Transverse colon (tissue), 4 donors: Measurements from ENCODE around the gene SF1. TPM values are rescaled to one million over a fixed set of nuclear protein-coding genes. Genes with fewer than 3 reads are reported as not detected.

Source experiments
- DNase-seq: peaks from one replicate; pipeline ENCODE4 v3.0.0-alpha.2; 2019
- H3K27ac ChIP-seq, 4 donors: fragments of 200-600 bp; sonication (generic); 2 replicates each; pipeline ENCODE4 v1.5.1; 2016 to 2018; ENCODE audit warnings: inconsistent platforms in 4 of 4
- H3K27me3 ChIP-seq: fragments of 200-600 bp; sonication (generic); 2 replicates; pipeline ENCODE4 v1.5.1; 2017; ENCODE audit warnings: inconsistent platforms
- H3K36me3 ChIP-seq, 4 donors: fragments of 200-600 bp; sonication (generic); 2 replicates each; pipeline ENCODE4 v1.5.1; 2017 to 2019; ENCODE audit warnings: inconsistent platforms in 4 of 4
- H3K4me1 ChIP-seq, 4 donors: fragments of 200-600 bp; sonication (generic); 2 replicates each; pipeline ENCODE4 v1.5.1; 2017 to 2020; ENCODE audit warnings: inconsistent platforms in 4 of 4
- H3K4me3 ChIP-seq, 4 donors: fragments of 200-600 bp; sonication (generic); 1 replicate in 1 of 4; 2 replicates in 3 of 4; pipeline versions ENCODE4 v1.5.1 to v1.6.1; 2017 to 2019; ENCODE audit warnings: inconsistent platforms in 4 of 4
- H3K9me3 ChIP-seq, 2 donors: fragments of 200-600 bp; sonication (generic); 2 replicates each; pipeline ENCODE4 v1.5.1; 2017 to 2019; ENCODE audit warnings: inconsistent platforms in 2 of 2
- EP300 ChIP-seq: sonication (generic); formaldehyde crosslinking; IDR thresholded peaks from one replicate; pipeline ENCODE4 v1.6.1; 2017; ENCODE audit warnings: antibody characterized with exemption, low read depth
- POLR2A ChIP-seq: fragments of 450-650 bp; IDR thresholded peaks from one replicate; pipeline ENCODE4 v1.6.1; 2016; ENCODE audit warnings: antibody characterized with exemption, mild to moderate bottlenecking, moderate library complexity
- POLR2AphosphoS5 ChIP-seq, 3 donors: sonication (generic); formaldehyde crosslinking; IDR thresholded peaks; one replicate each; pipeline ENCODE4 v1.6.1; 2016; ENCODE audit warnings: antibody characterized with exemption in 3 of 3
- WGBS, 2 donors: methylation state at CpG; one replicate each; pipeline ENCODE4 v1.1.5; 2018; ENCODE audit warnings: low coverage in 1 of 2; 5-methylcytosine and 5-hydroxymethylcytosine counted together
- in situ Hi-C, 4 donors: fragments of 200-750 bp; cut with MboI; loops; one replicate each; pipeline versions ENCODE4 v1.15.0 to v1.15.1; 2017; ENCODE audit warnings: low sequenced_read_pairs in 3 of 4, low pct_ligation_motif_present in 1 of 4, low pct_unique_long_range_greater_than_20kb in 1 of 4
- intact Hi-C: fragments of 100-400 bp; cut with DNase I; formaldehyde crosslinking; loops from one replicate; pipeline ENCODE4 v1.15.1; 2023; ENCODE audit warnings: low total_unique reads
- total RNA-seq, 4 donors: library from RNA; depleted of rRNA; stranded (reverse); fragments of >200 nt; gene quantifications; one replicate each; pipeline ENCODE4 v1.1.0, GENCODE V29; 2016
- TF ChIP-seq, protein P1 (sequence below), 5 experiments: fragments of 200-600 bp in 3 of 5; fragments of 450-650 bp in 2 of 5; sonication (generic) in 3 of 5; IDR thresholded peaks; 1 replicate in 2 of 5; 2 replicates in 3 of 5; pipeline ENCODE4 v1.5.1; 2016 to 2017; ENCODE audit warnings: antibody characterized with exemption in 5 of 5, inconsistent platforms in 3 of 5, mild to moderate bottlenecking in 2 of 5, moderate library complexity in 1 of 5

The SF1 gene
- total RNA-seq, 4 donors from 2014 or later: 196 to 458 (median 377) TPM

DNA sequence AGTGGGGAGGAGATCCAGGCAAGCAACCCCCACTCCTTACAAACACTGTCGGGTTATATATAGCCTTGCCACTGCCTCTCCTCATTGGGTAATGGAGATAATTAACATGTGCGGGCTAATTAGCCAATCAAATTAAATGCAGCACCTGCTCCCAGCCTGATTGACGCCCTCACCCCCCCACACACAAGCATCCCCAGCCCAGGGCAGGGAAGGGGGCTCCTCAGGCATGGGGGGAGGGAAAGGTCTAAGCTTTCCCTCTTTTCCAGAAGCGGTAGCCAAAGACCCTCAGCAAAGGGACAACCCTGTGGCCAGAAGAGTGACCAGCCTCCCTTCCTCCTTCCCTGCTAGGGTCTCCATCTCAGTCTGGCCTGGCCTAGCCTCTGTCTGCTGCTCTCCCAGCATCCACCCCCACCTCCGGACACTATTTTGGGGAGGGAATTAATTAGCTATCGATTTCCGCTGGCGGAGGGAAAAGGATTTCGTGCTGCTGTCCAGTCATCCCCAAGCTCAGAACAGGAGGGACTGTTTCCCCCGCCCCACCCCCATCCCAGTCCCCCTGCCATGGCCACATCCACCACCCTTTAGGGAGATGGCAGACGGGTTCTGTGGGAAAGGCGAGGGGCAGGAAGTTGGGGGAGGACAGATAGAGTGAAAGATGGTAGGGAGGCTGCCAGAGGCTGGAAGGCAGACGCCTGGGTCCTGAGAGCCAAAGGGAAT, 62.4 kb downstream of the SF1 start:
- TF ChIP-seq POLR2AphosphoS5 (IDR thresholded peaks at IDR 0.05) (no peak), EP300 (no peak), POLR2A (no peak)
- TF ChIP-seq, protein P1, sequence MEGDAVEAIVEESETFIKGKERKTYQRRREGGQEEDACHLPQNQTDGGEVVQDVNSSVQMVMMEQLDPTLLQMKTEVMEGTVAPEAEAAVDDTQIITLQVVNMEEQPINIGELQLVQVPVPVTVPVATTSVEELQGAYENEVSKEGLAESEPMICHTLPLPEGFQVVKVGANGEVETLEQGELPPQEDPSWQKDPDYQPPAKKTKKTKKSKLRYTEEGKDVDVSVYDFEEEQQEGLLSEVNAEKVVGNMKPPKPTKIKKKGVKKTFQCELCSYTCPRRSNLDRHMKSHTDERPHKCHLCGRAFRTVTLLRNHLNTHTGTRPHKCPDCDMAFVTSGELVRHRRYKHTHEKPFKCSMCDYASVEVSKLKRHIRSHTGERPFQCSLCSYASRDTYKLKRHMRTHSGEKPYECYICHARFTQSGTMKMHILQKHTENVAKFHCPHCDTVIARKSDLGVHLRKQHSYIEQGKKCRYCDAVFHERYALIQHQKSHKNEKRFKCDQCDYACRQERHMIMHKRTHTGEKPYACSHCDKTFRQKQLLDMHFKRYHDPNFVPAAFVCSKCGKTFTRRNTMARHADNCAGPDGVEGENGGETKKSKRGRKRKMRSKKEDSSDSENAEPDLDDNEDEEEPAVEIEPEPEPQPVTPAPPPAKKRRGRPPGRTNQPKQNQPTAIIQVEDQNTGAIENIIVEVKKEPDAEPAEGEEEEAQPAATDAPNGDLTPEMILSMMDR (IDR thresholded peaks at IDR 0.05): no peak
- WGBS, 2 donors: 16 to 45% methylated on average over 3 to 13 of the region's 13 CpGs
- H3K36me3 ChIP-seq: no peaks in the 10 kb centered on the region
- H3K27me3 ChIP-seq: peaks cover 86% of the 10 kb centered on the region
- intact Hi-C loops (no loop called here), in situ Hi-C loops (no loop called here)
- H3K27ac ChIP-seq: no peak overlapping the region
- peaks cover 0 to 13% (median 4%) of the 10 kb centered on the region in 4 donors for H3K4me1 ChIP-seq
- no peak for DNase-seq
- H3K4me3 ChIP-seq: no peak overlapping the region
- no peaks in the 10 kb centered on the region for H3K9me3 ChIP-seq

DNA sequence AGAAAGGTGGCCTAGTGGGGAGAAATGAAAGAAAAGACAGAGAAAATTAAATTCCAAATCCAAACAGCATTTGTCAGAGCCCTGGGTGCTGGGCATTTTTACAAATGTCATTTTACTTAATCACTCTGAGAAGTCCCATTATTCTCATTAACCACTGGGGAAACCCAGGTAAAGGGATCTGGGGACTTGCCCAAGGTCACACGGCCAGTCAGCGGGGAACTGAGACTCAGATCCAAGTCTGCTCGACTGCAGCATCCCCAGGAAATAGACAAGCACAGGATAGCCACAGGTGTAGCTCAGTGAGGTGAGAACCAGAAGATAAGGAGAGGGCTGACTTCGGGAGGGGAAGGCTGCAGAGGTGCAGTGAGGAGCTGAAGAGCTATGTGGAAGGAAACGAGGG, 63.2 kb downstream of the SF1 start:
- Histone ChIP-seq H3K36me3 (no peaks in the 10 kb centered on the region), H3K4me1 (peaks cover 0 to 13% (median 4%) of the 10 kb centered on the region in 4 donors), H3K9me3 (no peaks in the 10 kb centered on the region), H3K27ac (no peak overlapping the region), H3K27me3 (peaks cover 90% of the 10 kb centered on the region), H3K4me3 (no peak overlapping the region)
- WGBS, 2 donors: 40 to 47% methylated on average over 2 to 5 of the region's 5 CpGs
- no peak for DNase-seq
- TF ChIP-seq, protein P1 (IDR thresholded peaks at IDR 0.05): no peak
- TF ChIP-seq POLR2AphosphoS5 (IDR thresholded peaks at IDR 0.05) (no peak), POLR2A (no peak), EP300 (no peak)
- in situ Hi-C loops (no loop called here), intact Hi-C loops (no loop called here)

DNA sequence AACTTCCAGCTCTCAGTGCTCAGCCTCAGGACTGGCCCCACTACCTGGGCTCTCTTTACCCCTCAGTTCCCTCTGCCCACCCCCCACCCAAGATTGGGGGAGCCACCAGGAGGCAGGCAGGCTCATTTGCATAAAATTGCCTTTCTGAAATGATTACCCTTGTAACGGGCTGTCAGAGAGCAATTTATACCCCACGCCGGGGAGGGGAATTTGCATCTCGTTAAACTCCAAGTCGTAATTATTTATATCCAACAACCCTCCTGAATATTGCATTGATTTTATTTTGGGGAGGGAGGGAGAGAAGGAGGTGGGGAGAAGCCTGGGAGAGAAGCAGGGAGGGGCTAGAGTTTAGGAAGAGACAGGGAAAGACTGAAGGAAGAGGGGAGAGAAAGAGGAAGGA, 63.7 kb downstream of the SF1 start:
- TF ChIP-seq, protein P1 (IDR thresholded peaks at IDR 0.05): no peak
- no peak for TF ChIP-seq POLR2A
- TF ChIP-seq POLR2AphosphoS5 (IDR thresholded peaks at IDR 0.05): no peak
- TF ChIP-seq EP300: no peak
- intact Hi-C loops: loop anchor here (5.0 kb wide), 1 partner anchor 1493 kb away; no protein-coding TSS in a partner anchor
- Histone ChIP-seq H3K9me3 (no peaks in the 10 kb centered on the region), H3K4me3 (no peak overlapping the region), H3K36me3 (no peaks in the 10 kb centered on the region), H3K27ac (no peak overlapping the region), H3K4me1 (peaks cover 0 to 13% (median 4%) of the 10 kb centered on the region in 4 donors), H3K27me3 (peaks cover 94% of the 10 kb centered on the region)
- no peak for DNase-seq
- in situ Hi-C loops: no loop called here
- WGBS, 2 donors: 28% methylated on average over 5 of the region's 5 CpGs; no CpG with 5 or more reads in 1 of the 2 donors

Other genes with a start within 250 kb of the SF1 start
- not detected for gene SLC22A11, start 222.6 kb downstream of the SF1 start, total RNA-seq
- not detected for gene SLC22A12, start 187.3 kb downstream of the SF1 start, total RNA-seq
- gene NRXN2, start 55.3 kb downstream of the SF1 start, total RNA-seq: 1 to 10 TPM; 2.9 to 7.4 (median 6.8) TPM
- gene RASGRP2, start 34.4 kb downstream of the SF1 start, total RNA-seq: 10 to 100 TPM; 12.1 to 24.3 (median 17.3) TPM
- 1 to 10 TPM; 1.2 to 7.9 (median 2.2) TPM for gene PYGM, start 18.6 kb downstream of the SF1 start, total RNA-seq
- gene MAP4K2, start 24.7 kb upstream of the SF1 start, total RNA-seq: 100 to 1,000 TPM in 2 of 4 donors, 10 to 100 TPM in 2; 10.1 to 369 (median 90.9) TPM
- 10 to 100 TPM; 19.5 to 30.3 (median 25.4) TPM for gene MEN1, start 32.0 kb upstream of the SF1 start, total RNA-seq
- 10 to 100 TPM; 32.6 to 82.3 (median 46.9) TPM for gene CDC42BPG, start 66.1 kb upstream of the SF1 start, total RNA-seq
- 100 to 1,000 TPM in 2 of 4 donors, 10 to 100 TPM in 2; 67.9 to 202 (median 116) TPM for gene EHD1, start 100.1 kb upstream of the SF1 start, total RNA-seq
- gene ATG2A, start 138.7 kb upstream of the SF1 start, total RNA-seq: 10 to 100 TPM; 30.1 to 82.3 (median 46.4) TPM
- gene PPP2R5B, start 146.1 kb upstream of the SF1 start, total RNA-seq: 10 to 100 TPM; 16.7 to 38.1 (median 26.8) TPM
- 1 to 10 TPM in 1 of 4 donors, not detected in 3; 6.0 TPM for gene GPHA2, start 157.4 kb upstream of the SF1 start, total RNA-seq
- not detected for gene MAJIN, start 193.6 kb upstream of the SF1 start, total RNA-seq
- 10 to 100 TPM in 3 of 4 donors, 1 to 10 TPM in 1; 4.0 to 13.9 (median 11.2) TPM for gene BATF2, start 218.4 kb upstream of the SF1 start, total RNA-seq
- gene ARL2, start 235.6 kb upstream of the SF1 start, total RNA-seq: 100 to 1,000 TPM in 1 of 4 donors, 10 to 100 TPM in 3; 28.4 to 147 (median 85.8) TPM
- 10 to 100 TPM in 3 of 4 donors, 1 to 10 TPM in 1; 1.9 to 53.3 (median 35.9) TPM for gene SNX15, start 248.9 kb upstream of the SF1 start, total RNA-seq